WI38 (cell line): Measurements from ENCODE around the gene ALKBH2.
"Not testable (repeated sequence)": the region's sequence is repeated elsewhere in the genome, so short reads cannot be mapped to it uniquely, and the experiment has no call there.

Experiments
- H3K4me3 ChIP-seq: 2 replicates; pipeline ENCODE4 v1.5.1; 2011; ENCODE audit warnings: low read depth, mild to moderate bottlenecking, control low read depth, low read length
- TF ChIP-seq, protein P1 (sequence below): IDR thresholded peaks from 2 replicates; pipeline ENCODE4 v1.5.1; 2012; ENCODE audit warnings: low read depth, mild to moderate bottlenecking, control low read depth, low read length

ALKBH2 gene

DNA sequence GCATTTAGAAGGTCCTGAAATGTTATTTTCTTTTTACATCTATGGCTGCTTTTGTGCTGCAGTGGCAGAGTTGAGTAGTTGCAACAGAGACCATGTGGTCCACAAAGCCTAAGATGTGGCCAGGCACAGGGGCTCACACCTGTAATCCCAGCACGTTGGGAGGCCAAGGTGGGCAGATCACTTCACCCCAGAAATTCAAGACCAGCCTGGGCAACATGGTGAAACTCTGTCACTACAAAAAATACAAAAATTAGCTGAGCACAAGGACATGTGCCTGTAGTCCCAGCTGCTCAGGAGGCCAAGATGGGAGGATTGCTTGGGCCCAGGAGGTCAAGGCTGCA lies 27.4 kb downstream of the ALKBH2 start:
- TF ChIP-seq, protein P1, sequence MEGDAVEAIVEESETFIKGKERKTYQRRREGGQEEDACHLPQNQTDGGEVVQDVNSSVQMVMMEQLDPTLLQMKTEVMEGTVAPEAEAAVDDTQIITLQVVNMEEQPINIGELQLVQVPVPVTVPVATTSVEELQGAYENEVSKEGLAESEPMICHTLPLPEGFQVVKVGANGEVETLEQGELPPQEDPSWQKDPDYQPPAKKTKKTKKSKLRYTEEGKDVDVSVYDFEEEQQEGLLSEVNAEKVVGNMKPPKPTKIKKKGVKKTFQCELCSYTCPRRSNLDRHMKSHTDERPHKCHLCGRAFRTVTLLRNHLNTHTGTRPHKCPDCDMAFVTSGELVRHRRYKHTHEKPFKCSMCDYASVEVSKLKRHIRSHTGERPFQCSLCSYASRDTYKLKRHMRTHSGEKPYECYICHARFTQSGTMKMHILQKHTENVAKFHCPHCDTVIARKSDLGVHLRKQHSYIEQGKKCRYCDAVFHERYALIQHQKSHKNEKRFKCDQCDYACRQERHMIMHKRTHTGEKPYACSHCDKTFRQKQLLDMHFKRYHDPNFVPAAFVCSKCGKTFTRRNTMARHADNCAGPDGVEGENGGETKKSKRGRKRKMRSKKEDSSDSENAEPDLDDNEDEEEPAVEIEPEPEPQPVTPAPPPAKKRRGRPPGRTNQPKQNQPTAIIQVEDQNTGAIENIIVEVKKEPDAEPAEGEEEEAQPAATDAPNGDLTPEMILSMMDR: no peak
- H3K4me3 ChIP-seq: no peak overlapping the region

DNA sequence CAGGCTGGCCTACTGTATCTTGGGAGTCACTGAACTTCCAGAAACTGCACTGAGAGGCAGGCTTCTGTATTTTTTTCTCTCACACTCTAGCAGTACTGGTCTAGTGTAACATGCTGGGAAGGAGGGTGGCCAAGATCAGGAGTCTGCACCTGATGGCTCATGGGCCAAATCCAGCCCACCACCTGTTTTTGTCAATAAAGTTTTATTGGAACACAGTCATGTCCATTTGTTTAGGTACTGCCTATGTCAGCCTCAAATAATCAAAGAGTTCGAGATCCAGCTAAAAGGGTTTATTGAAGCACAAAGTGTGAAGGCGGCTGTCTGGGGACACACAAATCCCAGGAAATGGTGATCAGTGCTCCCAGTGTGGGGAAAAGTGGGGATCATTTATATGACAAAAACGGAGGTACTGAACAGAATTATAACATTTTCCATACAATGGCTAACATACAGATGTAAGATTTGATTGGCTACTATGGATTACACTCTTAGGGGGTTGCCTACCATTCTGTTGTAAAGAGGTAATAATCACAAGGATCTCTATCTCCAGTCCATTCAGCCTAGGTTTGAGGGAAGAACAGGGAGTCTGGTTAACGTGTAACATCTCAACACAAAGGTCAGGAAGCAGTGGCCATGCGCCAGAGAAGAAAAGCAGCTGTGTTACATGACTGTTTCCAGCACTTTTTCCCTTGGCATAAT lies 28.0 kb downstream of the ALKBH2 start:
- TF ChIP-seq, protein P1: no peak
- no peak overlapping the region for H3K4me3 ChIP-seq

DNA sequence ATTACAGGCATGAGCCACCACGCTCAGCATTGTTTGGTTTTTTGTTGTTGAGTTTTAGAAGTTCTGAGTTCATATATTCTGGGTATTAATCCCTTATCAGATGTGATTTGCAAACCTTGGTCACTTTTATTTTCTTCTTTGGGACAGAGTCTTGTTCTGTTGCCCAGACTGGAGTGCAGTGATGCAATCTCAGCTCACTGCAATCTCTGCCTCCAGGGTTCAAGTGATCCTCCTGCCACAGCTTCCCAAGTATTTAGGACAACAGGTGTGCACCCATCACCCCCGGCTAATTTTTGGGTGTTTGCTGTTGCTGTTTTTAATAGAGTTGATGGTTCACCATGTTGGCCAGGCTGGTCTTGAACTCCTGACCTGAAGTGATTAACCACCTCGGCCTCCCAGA lies 29.1 kb downstream of the ALKBH2 start:
- H3K4me3 ChIP-seq: no peak overlapping the region
- TF ChIP-seq, protein P1: no peak

DNA sequence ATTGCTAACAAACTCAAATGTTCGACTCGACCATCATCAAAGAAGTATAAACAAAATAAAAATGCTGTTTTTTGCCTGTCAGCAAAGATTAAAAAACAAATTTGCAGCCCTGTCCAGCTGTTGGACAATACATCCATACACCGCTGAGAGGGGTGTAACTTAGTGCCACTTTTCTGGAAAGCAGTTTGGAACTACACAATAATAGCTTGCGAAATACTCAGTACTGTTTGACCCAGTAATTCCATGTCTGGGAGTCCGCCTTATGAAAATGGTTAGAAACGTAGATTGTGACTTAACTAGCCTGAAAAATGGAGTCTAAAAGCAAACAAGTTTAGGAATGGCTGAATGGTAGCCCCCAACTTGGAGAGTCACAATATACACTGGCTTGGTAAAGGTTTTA lies 34.5 kb downstream of the ALKBH2 start:
- TF ChIP-seq, protein P1: no peak
- H3K4me3 ChIP-seq: no peak overlapping the region

DNA sequence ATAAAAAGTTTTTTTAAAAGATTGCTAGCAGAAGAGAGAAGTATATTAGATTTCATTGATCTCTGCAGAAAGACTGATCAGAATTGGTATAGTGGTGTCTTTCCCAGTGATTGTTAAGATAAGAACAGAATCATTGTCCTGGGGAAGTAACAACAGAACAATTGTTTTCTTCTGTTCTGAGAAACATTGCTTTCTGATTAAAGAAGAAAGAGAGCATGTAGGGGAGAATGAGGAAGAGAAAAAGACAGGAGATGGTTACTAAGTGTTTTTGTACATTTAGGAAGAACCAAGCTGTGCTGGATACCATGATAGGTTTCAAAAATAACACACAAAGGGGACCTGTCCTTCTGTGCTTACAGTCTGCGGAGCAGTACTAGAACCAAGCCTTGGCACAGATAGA lies 35.9 kb downstream of the ALKBH2 start:
- TF ChIP-seq, protein P1: no peak
- no peak overlapping the region for H3K4me3 ChIP-seq

DNA sequence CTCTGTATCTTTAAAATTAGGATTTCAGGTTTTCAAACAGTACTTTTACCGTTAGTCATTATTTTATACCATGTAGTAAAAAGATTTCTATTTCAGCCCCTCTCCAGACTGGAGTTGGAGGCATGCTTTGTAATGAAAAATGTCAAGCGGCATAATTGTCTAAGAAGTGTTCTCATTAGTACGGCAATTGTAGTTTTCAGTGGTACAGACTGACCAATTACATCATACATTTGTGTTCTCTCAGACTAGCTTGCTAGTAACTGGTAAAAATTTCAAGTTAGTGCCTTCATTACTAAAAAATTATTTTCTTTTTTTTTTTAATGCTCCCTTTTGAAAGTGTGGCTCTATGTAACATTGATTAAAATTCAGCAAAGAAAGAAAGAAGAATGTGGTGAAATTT lies 36.4 kb downstream of the ALKBH2 start:
- TF ChIP-seq, protein P1: no peak
- H3K4me3 ChIP-seq: no peak overlapping the region

DNA sequence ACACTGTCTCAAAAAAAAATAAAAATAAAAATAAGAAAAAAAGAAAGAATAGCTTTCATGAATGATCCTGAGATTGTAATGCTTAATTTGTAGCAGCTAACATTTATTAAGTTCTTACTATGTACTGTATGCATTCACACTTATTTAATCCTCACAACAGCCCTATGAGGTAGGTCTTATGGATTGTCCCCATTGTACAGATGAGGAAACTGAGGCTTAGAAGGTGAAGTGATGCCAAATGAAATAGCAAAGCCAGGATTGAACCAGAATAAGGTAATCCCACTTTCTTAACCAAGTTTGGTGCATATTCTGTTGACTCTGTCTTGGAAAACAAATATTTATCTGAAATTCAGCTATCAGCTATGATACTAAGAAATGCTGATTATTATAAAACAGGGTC lies 38.8 kb downstream of the ALKBH2 start:
- TF ChIP-seq, protein P1: no peak
- H3K4me3 ChIP-seq: no peak overlapping the region

DNA sequence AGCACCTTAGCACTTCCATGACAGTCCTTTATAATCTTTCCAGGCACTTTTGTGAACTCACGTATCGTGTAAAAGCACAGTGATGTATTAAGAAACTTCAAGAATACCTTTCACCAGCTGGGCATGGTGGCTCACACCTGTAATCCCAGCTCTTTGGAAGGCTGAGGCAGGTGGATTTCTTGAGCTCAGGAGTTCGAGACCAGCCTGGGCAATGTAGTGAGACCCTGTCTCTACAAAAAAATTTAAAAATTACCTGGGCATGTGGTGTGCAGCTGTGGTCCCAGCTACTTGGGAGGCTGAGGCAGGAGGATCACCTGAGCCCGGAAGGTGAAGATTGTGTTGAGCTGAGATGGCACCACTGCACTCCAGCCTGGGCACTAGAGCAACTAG lies 39.2 kb downstream of the ALKBH2 start:
- H3K4me3 ChIP-seq: not testable (repeated sequence)
